Choroid plexus epithelial cell (primary cell): ENCODE results near the gene CDC20.
A peak's percentile ranks its signal among the peaks of the same experiment; 100 is the strongest.

Experiments used
- DNase-seq: peaks from one replicate; pipeline ENCODE4 v3.0.0-alpha.2; 2010; ENCODE audit warnings: low read depth
- H3K4me3 ChIP-seq: 2 replicates; pipeline ENCODE4 v1.5.1; 2011; ENCODE audit warnings: low read depth, mild to moderate bottlenecking, control low read depth, low read length, moderate library complexity
- CTCF ChIP-seq: conservative IDR thresholded peaks from 2 replicates; pipeline ENCODE4 v1.5.1; 2011; ENCODE audit warnings: low read depth, mild to moderate bottlenecking, control low read depth, inconsistent platforms, low read length, moderate library complexity

Gene CDC20

DNA sequence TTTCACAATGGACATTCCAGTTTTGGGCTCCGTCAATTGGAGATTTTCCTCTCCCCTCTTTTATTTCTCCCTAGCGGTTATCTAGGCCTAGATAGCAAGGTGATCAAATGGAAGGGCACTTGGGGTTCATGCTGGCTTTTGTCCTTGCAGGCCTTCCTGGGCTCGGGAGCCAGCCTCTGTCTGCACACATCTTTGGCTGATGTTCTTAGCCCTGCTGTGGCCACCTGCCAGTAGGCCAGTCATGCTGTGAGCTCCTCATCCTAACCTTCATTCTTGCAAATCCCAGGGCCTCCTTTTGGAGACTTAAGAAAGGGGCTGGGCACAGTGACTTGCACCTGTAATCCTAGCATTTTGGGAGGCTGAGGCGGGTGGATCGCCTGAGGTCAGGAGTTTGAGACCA, 44.5 kb upstream of the CDC20 start:
- no peak for DNase-seq
- no peak for TF ChIP-seq CTCF
- H3K4me3 ChIP-seq, result no peak overlapping the region

DNA sequence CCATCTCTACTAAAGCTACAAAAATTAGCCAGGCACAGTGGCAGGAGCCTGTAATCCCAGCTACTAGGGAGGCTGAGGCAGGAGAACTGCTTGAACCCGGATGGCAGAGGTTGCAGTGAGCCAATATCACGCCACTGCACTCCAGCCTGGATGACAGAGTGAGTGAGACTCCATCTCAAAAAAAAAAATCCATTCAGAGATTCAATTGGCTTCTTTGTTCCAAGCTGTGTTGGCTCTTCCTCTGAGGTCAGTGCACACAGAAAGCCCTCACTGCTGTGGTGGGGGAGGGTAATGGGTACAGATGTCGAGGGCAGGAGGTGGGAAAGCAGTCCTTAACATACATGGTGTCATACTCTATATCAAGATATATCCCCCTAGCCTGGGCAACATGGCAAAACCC, 43.3 kb upstream of the CDC20 start:
- no peak for DNase-seq
- no peak for TF ChIP-seq CTCF
- H3K4me3 ChIP-seq, result no peak overlapping the region

- TF ChIP-seq CTCF, result no peak
- peak; percentile 30 for DNase-seq
- H3K4me3 ChIP-seq, result no peak overlapping the region
Observed at GRCh38 chr1:43315963-43316737, 42.6 kb upstream of the CDC20 start.

GRCh38 chr1:43316738-43317520, 41.9 kb upstream of the CDC20 start:
- no peak overlapping the region for H3K4me3 ChIP-seq
- no peak for DNase-seq
- TF ChIP-seq CTCF, result peak; percentile 30

GRCh38 chr1:43317817-43318471, 40.8 kb upstream of the CDC20 start:
- no peak for TF ChIP-seq CTCF
- no peak overlapping the region for H3K4me3 ChIP-seq
- no peak for DNase-seq

DNA sequence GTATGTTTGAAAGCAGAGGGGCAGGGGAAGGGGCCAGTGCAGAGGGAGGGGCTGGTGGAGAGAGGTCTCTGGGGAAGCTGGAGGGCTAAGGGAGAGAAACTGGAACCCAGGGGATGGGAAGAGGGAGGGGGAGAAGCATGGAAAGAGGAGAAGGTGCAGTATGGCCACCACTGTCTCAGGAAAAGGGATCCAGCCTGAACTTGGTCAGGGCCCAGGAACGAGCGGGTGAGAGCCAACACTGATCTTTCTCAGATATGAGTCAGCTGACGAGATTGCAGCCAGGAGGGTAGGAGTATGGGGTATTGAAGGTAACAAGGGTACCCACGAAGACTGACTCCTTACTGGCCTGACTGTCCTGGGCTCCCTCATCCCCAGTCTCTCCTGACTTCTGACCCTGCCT, 40.0 kb upstream of the CDC20 start:
- no peak for TF ChIP-seq CTCF
- no peak for DNase-seq
- H3K4me3 ChIP-seq, result no peak overlapping the region
